ENCODE data around the gene UAP1L1.
"Not testable (repeated sequence)": the region's sequence is repeated elsewhere in the genome, so short reads cannot be mapped to it uniquely, and the experiment has no call there.

Gene UAP1L1

GRCh38 chr9:137077010-137077747 is at the start of gene UAP1L1:
UAP1L1 (plus strand) TSS chr9:137077517; CDS start chr9:137077533, 16 bp downstream.
- DNase-seq, result peak; percentile 72

- peak; percentile 67 for DNase-seq
Observed at GRCh38 chr9:137028263-137029057, 48.9 kb upstream of the UAP1L1 start.

- peak; percentile 67 for DNase-seq
Observed at GRCh38 chr9:137029058-137029936, 48.0 kb upstream of the UAP1L1 start.

GRCh38 chr9:137030006-137030405 is 47.3 kb upstream of the UAP1L1 start:
- no peak for DNase-seq

- DNase-seq, result peak; percentile 51
Observed at GRCh38 chr9:137030538-137031527, 46.5 kb upstream of the UAP1L1 start.

GRCh38 chr9:137031904-137032640 is 45.2 kb upstream of the UAP1L1 start, which contains the start of gene FUT7:
FUT7 (minus strand) TSS chr9:137032088; CDS start chr9:137031991, 97 bp downstream.
- peak; percentile 62 for DNase-seq

GRCh38 chr9:137032858-137033257 is 44.5 kb upstream of the UAP1L1 start:
- peak; percentile 68 for DNase-seq

- not testable (repeated sequence) for DNase-seq
Observed at GRCh38 chr9:137033481-137033880, 43.8 kb upstream of the UAP1L1 start.

- no peak for DNase-seq
Observed at GRCh38 chr9:137034039-137034708, 43.1 kb upstream of the UAP1L1 start.

GRCh38 chr9:137034709-137035506 is 42.4 kb upstream of the UAP1L1 start:
- DNase-seq, result peak; percentile 86

- no peak for DNase-seq
Observed at GRCh38 chr9:137035507-137035834, 41.8 kb upstream of the UAP1L1 start.

GRCh38 chr9:137035937-137036336 is 41.4 kb upstream of the UAP1L1 start:
- DNase-seq, result no peak

- no peak for DNase-seq
Observed at GRCh38 chr9:137037035-137037434, 40.3 kb upstream of the UAP1L1 start.

GRCh38 chr9:137037483-137037882 is 39.8 kb upstream of the UAP1L1 start:
- DNase-seq, result no peak

- no peak for DNase-seq
Observed at GRCh38 chr9:137038916-137039315, 38.4 kb upstream of the UAP1L1 start.

GRCh38 chr9:137039611-137040366 is 37.5 kb upstream of the UAP1L1 start:
- DNase-seq, result no peak

- no peak for DNase-seq
Observed at GRCh38 chr9:137040568-137040967, 36.7 kb upstream of the UAP1L1 start.

GRCh38 chr9:137041124-137041523 is 36.2 kb upstream of the UAP1L1 start:
- no peak for DNase-seq
